Transverse colon (tissue), 4 donors: ENCODE results near the gene DHCR24.

Source experiments
- CTCF ChIP-seq, 5 experiments: fragments of 200-600 bp in 3 of 5; fragments of 450-650 bp in 2 of 5; sonication (generic) in 3 of 5; IDR thresholded peaks; 1 replicate in 2 of 5; 2 replicates in 3 of 5; pipeline ENCODE4 v1.5.1; 2016 to 2017; ENCODE audit warnings: antibody characterized with exemption in 5 of 5, inconsistent platforms in 3 of 5, mild to moderate bottlenecking in 2 of 5, moderate library complexity in 1 of 5
- POLR2A ChIP-seq: fragments of 450-650 bp; IDR thresholded peaks from one replicate; pipeline ENCODE4 v1.6.1; 2016; ENCODE audit warnings: antibody characterized with exemption, mild to moderate bottlenecking, moderate library complexity
- POLR2AphosphoS5 ChIP-seq, 3 donors: sonication (generic); formaldehyde crosslinking; IDR thresholded peaks; one replicate each; pipeline ENCODE4 v1.6.1; 2016; ENCODE audit warnings: antibody characterized with exemption in 3 of 3

GRCh38 chr1:54857141-54857540 is 29.9 kb downstream of the DHCR24 start:
- no peak for TF ChIP-seq CTCF (IDR thresholded peaks at IDR 0.05)
- no peak for TF ChIP-seq POLR2A
- no peak for TF ChIP-seq POLR2AphosphoS5 (IDR thresholded peaks at IDR 0.05)
